ENCODE results near the gene ITFG2.

GRCh38 chr12:2857576-2857975, 45.1 kb downstream of the ITFG2 start:
- TF ChIP-seq, protein P1, sequence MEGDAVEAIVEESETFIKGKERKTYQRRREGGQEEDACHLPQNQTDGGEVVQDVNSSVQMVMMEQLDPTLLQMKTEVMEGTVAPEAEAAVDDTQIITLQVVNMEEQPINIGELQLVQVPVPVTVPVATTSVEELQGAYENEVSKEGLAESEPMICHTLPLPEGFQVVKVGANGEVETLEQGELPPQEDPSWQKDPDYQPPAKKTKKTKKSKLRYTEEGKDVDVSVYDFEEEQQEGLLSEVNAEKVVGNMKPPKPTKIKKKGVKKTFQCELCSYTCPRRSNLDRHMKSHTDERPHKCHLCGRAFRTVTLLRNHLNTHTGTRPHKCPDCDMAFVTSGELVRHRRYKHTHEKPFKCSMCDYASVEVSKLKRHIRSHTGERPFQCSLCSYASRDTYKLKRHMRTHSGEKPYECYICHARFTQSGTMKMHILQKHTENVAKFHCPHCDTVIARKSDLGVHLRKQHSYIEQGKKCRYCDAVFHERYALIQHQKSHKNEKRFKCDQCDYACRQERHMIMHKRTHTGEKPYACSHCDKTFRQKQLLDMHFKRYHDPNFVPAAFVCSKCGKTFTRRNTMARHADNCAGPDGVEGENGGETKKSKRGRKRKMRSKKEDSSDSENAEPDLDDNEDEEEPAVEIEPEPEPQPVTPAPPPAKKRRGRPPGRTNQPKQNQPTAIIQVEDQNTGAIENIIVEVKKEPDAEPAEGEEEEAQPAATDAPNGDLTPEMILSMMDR (IDR thresholded peaks at IDR 0.05): no peak
- TF ChIP-seq EZH2phosphoT487 (IDR thresholded peaks at IDR 0.05): no peak
